NOMO-1 (cell line): ENCODE measurements around the gene HOXC6.
"Not testable (repeated sequence)": the region's sequence is repeated elsewhere in the genome, so short reads cannot be mapped to it uniquely, and the experiment has no call there.

Source experiments
- DNase-seq, 2 experiments: peaks; one replicate each; lab custom pipeline; 2025; ENCODE audit not compliant: unreplicated experiment in 2 of 2; lab: John Stamatoyannopoulos, UW

Gene HOXC6

DNA sequence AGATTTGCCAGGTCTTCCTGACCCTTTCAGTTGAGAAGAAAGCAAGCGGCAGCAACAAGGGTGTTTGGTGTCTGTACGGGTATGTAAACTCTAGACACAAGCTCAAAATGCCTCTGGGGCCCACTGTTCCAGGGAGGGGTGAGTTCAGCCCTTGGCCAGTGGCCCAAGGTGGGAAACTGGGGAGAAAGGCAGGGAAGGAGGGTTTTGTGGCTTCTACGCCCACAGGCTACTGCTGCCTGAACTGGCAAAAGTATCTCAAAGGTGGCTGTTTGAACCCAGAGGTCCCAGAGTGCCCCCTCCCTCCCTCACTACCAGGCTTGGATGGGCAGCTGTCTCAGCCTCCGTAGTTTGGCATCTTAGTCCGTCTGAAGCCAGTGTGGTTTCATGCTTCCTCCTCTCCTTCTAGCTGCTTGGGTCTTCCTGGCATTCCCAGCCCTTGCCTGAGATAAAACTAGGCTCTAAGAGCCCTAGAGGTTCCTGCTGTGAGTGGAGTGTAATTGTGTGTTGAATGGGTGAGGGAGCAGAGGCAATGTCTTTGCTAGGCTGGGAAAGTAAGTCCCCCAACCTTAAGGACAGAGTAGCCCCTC lies 10.1 kb downstream of the HOXC6 start:
- DNase-seq: no peak

DNA sequence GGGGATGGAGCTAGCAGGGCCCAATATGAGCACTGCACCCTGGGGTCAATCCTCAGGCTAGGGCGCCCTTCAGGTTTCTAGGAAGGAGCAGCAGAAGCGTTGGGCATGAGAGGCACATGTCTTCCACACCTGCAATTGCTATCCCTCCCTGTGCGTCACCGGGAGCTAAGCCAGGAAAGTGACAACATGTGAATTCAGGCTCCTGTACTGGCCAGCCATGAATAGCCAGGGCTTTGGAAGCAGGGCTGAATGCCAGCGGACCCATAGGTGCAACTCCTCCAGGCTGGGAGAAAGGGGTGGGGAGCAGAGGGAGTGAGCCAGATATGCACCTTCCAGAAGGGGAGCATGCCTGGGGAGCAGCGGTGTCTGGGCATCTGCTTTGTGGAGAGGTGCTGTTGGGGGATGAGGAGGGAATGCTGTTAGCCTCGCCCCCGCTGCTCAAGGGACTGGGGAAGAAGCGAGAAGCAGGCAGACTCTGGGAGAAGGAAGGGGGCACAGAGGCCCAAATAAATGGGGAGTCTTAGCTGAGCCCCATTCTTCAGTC lies 10.7 kb downstream of the HOXC6 start:
- no peak for DNase-seq

DNA sequence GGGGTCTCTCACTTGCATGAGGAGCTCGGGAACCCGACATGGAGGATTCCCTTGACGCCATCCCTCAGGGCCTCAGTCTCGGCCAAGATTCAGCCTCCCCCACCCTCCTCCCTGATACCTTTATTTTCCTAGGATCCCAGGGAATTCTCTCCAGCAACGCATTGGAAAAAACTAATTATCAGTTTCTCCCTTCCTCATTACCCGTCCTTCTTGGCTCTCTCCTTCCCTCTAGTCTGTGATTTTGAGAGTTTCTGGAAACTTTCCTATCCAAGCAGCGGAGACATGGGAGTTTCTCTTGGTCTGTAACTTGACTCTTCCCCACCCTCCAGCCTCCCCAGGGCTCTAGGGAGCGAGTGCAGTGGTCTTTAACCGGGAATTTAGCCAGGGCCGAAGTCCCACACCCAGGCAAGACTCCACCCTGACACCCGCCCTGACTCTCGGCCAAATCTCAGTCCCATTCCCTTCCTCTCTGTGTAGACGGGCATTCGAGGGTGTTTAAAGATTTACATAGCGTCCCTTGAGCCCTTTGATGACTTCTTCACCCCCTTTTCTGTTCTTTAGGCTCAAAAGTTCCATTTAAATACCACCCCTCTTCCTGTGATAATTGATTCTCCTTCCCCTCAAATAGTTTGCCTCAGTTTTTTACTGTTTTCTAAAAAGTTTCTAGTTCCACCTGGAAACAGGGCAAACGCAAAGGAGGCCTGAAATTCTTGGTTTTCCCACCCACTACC lies 11.3 kb downstream of the HOXC6 start:
- no peak for DNase-seq

DNA sequence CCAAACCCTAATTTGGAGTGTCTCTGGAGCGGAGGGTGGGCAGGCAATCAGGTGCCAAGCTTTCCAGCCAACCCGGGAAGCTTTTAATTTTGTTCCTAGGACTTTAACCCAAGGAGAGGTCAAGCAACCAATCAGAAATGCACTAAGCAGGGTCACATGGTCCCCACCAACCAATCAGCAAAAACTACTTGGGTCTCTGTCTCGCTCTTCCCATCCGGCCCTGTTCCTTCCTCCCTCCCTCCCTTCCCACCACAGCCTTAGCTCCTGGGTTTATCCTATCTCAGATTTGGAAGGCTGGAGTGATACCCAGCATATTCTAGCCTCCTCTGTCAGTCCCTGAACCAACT lies 11.9 kb downstream of the HOXC6 start:
- no peak for DNase-seq

DNA sequence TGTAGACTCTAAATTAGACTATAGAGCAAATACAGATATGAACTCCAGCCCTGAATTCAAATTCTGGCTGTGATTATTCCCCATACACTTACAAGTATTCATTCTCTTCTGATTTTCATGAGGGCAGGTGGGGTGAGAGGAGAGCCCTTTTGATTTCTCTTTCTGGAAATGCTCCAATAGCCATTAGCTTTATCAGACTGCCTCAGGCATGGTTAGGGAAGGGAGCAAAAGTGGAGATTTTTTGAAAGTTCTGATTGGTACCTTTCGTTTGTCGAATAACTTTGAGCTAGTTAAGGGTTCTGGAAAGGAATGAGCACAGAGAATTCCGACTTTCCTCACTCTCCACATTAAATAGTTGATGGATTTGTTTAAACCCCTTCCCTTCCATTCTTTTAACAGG lies 12.4 kb downstream of the HOXC6 start:
- no peak for DNase-seq

DNA sequence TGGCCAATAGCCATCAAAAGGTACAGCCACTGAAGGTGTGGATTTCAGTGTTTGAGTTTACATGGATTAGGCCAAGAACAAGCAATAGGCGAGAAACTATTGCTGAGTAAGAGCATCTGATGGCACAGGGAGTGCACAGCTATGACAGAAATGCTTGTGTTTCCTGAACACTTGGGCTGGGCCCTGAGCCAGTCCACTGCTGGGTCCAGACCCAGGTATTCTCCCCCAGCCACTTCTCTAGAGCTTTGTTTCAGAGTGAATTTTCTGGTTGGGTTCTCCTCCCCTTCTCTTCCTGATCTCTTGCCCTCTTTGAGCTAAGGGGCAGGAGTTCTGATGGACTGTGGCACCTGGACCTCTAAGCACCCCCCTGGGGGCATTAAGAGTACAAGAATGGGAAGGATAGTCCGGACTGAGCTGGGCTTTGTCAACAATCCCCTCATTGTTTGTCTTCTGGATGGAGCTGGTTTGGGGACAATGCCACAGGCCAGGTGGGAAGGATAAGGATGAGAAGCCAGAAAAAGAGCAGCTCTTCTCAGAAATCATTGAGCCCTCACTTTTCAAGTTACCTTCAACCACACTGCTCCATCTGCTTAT lies 13.0 kb downstream of the HOXC6 start:
- DNase-seq: no peak

DNA sequence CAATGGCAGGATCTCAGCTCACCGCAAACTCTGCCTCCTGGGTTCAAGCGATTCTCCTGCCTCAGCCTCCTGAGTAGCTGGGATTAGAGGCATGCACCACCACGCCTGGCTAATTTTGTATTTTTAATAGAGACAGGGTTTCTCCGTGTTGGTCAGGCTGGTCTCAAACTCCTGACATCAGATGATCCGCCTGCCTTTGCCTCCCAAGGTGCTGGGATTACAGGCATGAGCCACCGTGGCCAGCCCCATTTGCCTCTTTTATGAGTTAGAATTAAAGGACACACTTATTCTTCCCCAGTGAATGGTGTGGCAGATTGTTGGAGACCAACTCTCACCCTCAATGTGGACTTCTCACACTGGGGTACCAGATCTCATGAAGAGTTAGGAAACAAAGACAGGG lies 13.8 kb downstream of the HOXC6 start:
- not testable (repeated sequence) for DNase-seq

DNA sequence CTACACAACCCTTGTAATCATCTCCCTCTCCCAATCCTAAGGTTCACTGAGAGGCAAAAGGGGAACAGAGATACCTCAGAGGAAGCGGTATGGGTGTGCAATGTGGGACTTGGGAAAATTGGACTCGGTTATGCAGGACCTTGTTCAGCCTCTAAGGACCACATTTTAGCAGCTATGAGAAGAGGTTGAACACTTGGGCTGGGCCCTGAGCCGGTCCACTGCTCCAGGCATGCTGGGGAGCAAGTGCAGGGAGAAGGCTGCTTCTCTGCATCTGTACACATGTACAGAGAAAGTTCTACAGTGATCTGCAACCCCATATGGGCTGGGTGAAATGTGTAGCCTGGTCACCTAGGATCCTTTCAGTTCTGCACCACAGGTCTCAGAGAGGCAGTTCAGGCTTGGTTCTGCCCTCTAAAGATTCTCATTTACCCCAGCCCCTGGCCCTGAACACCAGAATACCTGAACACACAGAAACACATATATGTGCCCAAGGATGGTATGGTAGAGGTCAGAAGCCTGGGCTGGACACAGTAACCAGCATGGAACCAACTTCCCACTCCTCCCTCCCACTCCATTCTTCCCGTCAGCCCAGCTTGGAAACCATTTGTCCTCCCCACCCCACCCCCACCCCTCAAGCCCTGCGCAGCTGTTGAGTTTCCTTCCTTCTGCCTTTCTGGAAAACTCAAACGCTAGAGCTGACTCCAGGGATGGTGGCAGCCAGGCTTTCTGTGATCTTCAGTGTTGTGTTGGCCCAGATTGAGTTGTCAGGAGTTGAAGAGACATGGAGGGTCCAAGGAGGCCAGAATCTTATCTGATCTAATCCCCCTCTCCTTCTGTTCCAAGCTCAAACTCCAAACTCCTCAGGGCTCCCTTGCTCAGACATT lies 15.0 kb downstream of the HOXC6 start:
- no peak for DNase-seq

DNA sequence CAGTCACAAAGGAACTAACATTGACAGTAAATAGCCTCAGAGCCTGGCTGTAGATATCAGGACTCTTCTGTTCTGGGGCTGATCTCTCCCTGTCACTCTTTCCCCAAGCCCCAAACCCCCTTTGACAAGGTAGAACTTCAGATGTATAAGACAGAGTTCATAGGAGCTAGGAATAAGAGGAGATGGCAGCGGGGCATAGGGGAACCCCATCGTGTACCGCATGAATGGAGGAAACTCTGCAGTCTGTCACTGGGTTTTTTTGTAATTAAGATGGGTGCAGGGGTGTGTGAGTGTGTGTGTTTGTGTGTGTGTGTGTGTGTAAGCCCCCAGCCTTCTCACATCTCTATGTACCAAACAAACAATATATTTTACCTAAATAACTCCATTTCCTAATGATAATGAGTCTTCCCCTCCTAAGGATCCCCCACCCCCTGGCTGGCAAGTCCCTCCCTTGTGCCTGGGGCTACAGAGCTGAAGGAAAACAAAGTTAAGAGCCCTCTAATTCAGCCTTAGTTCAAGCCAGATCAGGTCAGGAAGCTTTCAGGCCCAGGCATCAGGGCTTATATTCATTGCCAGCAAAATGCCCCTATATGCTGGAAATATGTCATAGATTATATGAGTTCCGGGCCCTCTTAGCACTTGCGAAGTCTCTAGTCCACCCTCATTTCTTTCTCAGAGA lies 16.3 kb downstream of the HOXC6 start:
- DNase-seq: no peak

DNA sequence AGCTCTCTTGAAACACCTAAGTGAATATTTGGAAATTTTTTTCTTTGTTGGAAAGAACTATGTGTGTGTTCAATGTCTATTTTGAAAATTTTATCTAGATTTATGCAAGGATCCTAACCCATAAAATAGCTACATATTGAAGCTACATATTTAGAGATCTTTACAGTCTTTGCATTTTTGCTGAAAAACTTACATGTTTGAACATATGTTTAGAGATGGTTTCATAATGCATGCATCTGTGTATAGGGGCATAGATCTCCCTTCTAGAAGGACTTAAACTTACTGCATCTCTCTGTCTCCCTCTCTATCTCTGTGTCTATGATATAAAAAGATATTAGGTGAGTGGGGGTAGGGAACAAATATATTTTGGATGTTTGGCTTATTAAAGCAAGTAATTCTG lies 17.2 kb downstream of the HOXC6 start:
- no peak for DNase-seq

DNA sequence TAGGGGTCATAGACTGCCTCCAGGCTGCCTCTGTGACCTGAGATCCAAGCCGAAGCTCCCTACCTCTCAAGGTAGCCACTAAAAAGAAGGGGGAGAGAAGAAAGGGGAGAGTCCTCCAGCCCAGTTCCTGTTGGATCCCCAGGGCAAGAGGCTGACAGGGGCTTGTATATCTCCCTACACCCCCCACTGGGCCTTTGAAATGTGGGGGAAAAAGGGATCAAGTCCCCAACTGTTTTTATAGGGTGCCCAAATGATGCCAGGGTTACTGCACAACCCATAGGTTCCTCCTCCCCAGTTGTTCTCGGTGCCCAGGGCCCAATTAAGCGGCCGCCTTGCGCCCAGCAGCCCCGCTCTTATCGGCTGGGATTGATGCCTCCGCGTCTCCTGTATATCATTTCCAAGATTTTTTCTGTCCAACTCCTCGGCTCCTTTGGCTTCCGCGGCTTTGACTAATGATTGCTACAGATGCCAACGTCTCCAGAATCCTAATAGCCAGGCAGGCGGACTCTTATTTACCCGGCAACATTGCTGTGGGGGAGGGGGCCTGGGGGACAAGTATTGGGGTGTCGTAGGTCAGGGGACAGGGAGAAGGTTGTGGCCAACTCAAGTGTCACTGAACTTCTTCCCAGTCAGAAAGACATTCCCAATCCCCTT lies 17.8 kb downstream of the HOXC6 start:
- DNase-seq: no peak

DNA sequence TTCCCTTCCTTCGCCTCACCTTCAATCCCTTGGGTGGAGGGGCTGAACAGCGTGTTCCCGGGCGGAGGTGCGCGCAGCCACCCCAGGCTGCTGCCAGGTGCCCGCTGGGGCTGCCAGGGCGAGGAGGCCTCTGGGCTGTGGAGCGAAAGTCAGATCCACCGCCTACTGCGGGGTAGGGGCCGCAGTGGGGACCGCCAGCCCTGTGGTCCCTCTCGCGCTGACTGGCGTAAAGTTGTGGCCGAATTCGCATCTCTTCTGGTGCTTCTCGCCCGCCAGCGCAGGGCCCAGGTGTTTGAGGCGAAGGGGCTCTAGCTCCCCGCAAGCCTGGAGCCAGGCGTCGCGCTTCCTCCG lies 18.5 kb downstream of the HOXC6 start:
- no peak for DNase-seq

DNA sequence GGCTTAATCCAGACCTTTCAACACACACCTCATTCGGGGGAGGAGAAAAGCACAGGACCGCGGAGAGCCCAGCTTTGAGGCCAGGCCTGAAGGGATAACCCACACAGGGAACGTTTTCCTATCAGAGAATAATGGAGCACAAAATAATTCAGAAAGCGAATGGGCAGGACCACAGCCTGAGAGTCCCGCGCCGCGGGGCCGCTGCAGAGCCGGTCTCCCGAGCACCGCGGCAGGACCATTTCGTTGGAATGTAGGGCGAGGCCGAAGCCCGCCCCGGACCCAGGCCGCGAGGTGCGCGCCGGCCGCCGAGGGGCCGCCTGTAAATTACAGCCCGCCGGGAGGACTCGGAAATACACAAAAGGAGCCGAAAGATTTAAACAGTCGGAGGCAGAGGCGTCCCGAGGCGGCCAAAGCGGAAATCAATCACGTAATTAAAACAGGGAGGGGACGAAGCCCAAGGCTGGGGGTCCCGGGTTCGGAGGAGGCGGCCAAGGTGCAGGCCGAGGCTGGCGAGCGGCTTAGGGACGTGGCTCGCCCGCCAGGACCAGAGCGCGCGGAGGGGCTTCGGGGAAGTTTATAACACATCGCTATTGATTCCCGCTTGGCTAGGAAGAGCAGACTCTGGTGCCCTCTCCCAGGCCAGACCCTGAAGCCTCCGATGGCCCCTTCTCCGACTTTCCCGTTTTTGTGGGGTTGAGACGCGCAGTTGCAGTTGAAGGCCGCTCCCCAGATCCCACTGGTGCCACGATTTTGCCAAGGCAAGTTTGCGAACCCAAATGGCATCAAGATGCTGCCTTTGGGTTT lies 19.1 kb downstream of the HOXC6 start:
- DNase-seq: no peak

DNA sequence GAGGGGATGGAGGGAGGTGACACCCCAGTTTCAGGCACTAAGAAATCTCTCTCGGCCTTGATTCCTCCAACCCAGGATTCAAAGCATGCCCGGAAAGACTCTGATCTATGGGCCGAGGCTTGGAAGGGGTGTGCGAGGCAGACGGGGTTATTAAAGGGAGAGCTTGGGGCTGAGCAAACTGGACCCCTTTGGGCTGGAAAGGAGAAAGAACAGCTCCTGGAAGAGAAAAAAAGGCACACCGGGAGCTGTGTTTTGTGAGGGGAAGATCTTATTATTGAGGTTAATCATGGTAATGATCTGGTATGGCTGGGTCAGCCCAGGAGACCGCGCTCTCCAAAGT lies 19.7 kb downstream of the HOXC6 start:
- DNase-seq: no peak

DNA sequence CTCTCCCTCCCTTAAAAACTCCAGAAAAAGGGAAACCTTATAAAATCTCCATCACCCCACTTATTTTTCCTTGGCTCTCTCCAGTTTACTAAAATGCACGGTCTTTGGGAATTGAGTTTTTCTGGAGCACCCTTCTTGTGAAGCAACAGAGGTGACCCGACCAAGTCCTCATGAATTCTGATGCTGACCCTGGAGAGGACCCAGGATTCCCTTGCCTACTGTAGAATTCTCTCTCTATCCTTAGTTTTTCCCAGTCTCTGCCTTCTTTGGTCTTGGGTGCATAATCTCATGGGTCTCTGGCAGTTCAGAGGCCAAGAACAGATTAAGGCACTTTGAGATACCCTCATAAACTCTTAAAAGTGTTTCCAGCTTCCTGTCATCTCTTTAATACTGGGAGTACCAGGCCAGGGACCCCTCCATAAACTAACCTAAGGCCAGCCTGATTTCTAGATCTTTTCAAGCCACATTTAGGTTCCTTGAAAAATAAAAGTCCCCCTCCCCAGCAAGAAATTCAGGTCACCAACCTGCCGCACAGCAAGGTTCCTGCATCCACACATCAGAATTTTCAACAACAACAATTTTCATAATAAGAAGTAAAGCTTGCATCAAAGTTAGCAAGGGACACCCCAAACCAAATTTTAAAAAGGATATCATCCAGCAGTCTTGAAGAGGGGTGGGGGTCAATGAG lies 20.3 kb downstream of the HOXC6 start:
- DNase-seq: no peak

DNA sequence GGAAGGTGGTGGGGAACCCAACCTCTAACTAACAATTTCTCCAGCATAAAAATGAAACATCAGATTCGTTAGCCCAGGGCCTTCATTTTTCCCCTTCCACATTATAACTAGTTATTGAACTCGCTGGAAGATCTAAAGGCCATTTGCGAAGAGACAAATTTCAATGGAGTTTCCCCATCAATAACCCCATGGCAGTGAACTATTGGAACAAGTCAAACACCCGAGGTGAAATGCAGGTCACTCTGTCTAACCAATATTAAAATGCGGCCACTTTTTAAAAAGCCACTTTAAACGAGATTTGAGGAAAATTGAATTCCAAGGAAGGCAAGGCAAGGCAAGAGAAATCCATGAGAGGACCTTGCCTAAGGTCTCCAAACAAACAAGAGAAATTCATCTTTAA lies 20.9 kb downstream of the HOXC6 start:
- DNase-seq: no peak

DNA sequence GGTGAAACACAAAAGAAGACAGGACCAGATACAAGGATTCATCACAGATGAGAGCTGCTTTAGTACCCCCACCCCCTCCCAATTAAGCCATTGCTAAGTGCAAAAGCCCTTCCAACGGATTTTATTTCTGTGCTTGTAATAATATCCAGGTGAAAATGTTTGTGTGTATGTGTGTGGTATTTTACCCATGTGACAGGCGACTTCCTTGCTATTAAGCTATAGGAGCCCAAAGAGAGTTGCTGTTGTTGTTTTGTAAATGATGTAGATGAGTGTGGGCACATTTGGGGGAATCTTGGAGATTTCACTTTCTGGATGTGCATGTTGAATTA lies 22.2 kb downstream of the HOXC6 start:
- DNase-seq: no peak

DNA sequence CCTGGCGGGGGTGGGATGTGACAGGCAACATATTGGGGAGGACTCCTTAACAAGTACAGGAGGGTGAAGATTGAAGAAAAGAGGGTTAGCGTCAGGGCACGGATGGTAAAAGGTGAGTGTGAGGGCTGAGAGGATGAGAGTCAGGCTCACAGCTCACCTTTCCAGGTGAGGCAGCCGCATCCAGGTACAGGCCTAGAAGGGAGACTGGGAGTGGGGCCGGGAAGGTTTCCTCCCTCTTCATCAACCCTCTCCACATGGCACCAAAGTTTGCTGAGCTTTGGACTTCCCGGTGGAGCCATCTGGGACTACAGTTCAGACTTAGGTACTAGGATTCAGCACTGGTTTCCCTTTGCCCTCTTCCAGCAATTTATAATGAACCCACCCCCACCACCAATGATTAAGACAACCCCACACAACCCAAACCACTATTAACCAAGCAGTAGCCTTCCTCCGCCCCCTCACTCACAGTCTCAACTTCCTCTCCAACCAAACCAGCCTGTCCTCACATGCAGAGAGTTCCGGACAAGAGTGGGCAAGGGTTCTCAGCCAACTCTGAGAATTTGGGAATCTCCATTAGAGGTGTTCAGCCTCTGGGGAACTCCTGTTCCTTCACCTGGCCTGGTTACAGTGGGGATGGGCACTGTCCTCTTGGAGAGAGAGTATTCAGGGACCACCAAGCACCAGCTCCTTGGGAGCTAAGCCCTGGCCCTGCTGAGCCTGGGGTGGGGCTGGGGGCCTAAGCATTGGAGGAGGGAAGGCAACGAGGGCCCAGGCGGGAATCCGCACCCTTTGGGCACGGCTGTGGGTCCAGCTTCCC lies 23.0 kb downstream of the HOXC6 start:
- DNase-seq: no peak
